ENCODE results near the gene NR2C2AP.
"Not testable (repeated sequence)": the region's sequence is repeated elsewhere in the genome, so short reads cannot be mapped to it uniquely, and the experiment has no call there.

Gene NR2C2AP

DNA sequence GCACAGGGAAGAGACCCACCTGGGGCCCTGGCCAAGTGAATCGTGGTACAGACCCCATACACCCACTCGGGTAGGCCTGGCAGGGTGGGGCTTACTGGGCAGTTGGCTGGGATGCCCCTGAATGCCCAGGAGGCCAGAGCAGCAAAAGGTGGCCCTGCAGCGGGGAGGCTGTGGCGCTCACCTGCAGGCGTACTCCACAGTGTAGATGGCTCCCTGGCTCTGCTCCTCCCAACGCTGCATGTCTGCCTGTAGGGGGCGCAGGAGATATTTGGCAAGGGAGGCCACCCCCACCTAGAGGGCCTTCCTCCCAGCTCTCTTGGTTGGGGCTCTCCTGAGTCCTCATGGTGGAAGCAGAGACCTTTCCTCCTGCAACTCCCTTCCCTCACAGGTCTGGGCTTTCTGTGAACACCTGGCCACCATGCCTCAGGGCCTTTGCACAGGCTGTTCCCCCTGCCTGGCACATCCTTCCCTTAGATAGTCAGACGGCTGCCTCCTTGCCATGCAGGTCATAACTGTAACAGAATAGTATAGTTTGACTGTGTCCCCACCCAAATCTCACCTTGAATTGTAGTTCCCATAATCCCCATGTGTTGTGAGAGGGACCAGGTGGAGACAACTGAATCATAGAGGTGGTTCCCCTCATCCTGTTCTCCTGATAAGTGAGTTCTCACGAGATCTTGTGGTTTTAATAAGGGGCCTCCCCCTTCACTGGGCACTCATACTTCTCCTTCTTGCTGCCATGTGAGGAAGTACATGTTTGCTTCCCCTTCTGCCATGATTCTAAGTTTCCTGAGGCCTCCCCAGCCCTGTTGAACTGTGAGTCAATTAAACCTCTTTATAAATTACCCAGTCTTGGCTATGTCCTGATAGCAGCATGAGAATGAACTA lies 17.1 kb downstream of the NR2C2AP start:
- H3K4me1 Mint-ChIP-seq (ENCODE audit: low read depth): peaks cover 15% of the 10 kb centered on the region
- no peaks in the 10 kb centered on the region for H3K9me3 Mint-ChIP-seq
- H3K27me3 Mint-ChIP-seq (ENCODE audit: low read depth): no peaks in the 10 kb centered on the region
- H3K36me3 Mint-ChIP-seq (ENCODE audit: low read depth): peaks cover 32% of the 10 kb centered on the region
- no peak overlapping the region for H3K4me3 Mint-ChIP-seq
- peak; percentile 41 for DNase-seq (ENCODE audit: low spot score)
- H3K27ac Mint-ChIP-seq: no peak overlapping the region

GRCh38 chr19:19181488-19181998 lies 21.7 kb downstream of the NR2C2AP start:
- peaks cover 38% of the 10 kb centered on the region for H3K36me3 Mint-ChIP-seq (ENCODE audit: low read depth)
- H3K9me3 Mint-ChIP-seq: no peaks in the 10 kb centered on the region
- DNase-seq (ENCODE audit: low spot score): no peak
- H3K4me1 Mint-ChIP-seq (ENCODE audit: low read depth): peaks cover 3% of the 10 kb centered on the region
- no peaks in the 10 kb centered on the region for H3K27me3 Mint-ChIP-seq (ENCODE audit: low read depth)
- H3K27ac Mint-ChIP-seq: no peak overlapping the region
- H3K4me3 Mint-ChIP-seq: no peak overlapping the region

GRCh38 chr19:19179548-19180441 lies 23.4 kb downstream of the NR2C2AP start:
- DNase-seq (ENCODE audit: low spot score): no peak
- Mint-ChIP-seq H3K9me3 (no peaks in the 10 kb centered on the region), H3K4me1 (ENCODE audit: low read depth) (no peaks in the 10 kb centered on the region), H3K27me3 (ENCODE audit: low read depth) (no peaks in the 10 kb centered on the region), H3K36me3 (ENCODE audit: low read depth) (peaks cover 31% of the 10 kb centered on the region), H3K4me3 (no peak overlapping the region), H3K27ac (no peak overlapping the region)

GRCh38 chr19:19176950-19177349 lies 26.3 kb downstream of the NR2C2AP start:
- no peaks in the 10 kb centered on the region for H3K9me3 Mint-ChIP-seq
- no peaks in the 10 kb centered on the region for H3K27me3 Mint-ChIP-seq (ENCODE audit: low read depth)
- DNase-seq (ENCODE audit: low spot score): no peak
- H3K4me3 Mint-ChIP-seq: no peak overlapping the region
- peaks cover 24% of the 10 kb centered on the region for H3K36me3 Mint-ChIP-seq (ENCODE audit: low read depth)
- no peak overlapping the region for H3K27ac Mint-ChIP-seq
- H3K4me1 Mint-ChIP-seq (ENCODE audit: low read depth): no peaks in the 10 kb centered on the region

DNA sequence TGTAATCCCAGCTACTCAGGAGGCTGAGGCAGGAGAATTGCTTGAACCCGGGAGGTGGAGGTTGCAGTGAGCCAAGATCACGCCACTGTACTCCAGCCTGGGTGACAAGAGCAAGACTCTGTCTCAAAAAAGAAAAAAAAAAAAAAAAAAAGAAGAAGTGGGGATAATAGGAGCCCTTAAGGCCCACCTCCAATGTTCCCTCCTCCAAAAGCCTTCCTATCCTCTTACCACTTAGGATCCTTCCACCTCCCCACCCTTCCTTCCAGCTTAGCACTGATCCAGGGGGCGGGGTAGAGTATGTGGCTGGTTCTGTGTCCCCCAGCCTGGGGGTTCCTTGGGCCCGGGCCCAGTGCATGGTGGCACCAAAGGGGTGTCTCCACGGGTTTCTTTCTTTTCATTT lies 30.0 kb downstream of the NR2C2AP start:
- DNase-seq (ENCODE audit: low spot score); H3K9me3 Mint-ChIP-seq; H3K27ac Mint-ChIP-seq; H3K4me3 Mint-ChIP-seq; H3K27me3 Mint-ChIP-seq (ENCODE audit: low read depth); H3K36me3 Mint-ChIP-seq (ENCODE audit: low read depth): not testable (repeated sequence)
- H3K4me1 Mint-ChIP-seq (ENCODE audit: low read depth): peaks cover 12% of the 10 kb centered on the region

DNA sequence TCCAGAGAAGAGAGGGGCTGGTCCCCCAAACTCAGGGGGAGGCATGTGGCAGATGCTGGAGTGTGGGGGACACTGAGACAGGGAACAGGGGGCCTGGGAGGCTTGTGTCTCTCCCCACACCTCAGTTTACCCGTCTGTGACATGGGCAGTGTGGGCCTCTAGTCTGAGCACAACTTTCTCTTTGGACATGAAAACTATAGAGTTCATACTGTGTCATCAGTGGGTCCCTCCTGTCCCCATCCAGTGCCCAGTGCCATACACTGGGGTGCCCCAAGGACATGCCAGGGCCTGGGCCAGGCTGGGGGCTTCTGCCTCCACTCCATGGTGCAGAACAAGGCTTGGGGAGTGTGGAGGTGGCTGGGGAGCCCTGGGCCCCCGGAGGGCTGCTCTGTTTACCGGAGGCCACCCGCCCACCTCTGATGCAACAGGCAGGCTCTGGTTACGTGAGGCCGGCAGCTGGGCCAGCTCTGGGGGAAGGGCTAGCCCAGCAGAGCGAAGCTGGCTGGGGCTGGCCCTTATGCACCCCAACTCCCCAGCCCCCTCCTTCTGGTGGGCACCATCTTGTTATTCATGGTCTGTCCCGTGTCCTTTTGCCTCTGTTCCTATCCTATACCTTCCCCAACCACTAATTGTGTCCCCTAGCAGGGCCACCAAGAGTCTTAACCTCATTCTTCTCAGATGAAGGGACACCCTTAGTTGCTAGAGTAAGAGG lies 31.2 kb downstream of the NR2C2AP start:
- DNase-seq (ENCODE audit: low spot score): no peak
- Mint-ChIP-seq H3K27me3 (ENCODE audit: low read depth) (no peaks in the 10 kb centered on the region), H3K36me3 (ENCODE audit: low read depth) (peaks cover 5% of the 10 kb centered on the region), H3K4me3 (no peak overlapping the region), H3K9me3 (no peaks in the 10 kb centered on the region), H3K4me1 (ENCODE audit: low read depth) (peaks cover 12% of the 10 kb centered on the region), H3K27ac (no peak overlapping the region)

GRCh38 chr19:19170873-19171672 lies 32.1 kb downstream of the NR2C2AP start:
- Mint-ChIP-seq H3K4me3 (peak overlapping the region; percentile 36), H3K36me3 (ENCODE audit: low read depth) (peaks cover 4% of the 10 kb centered on the region), H3K4me1 (ENCODE audit: low read depth) (peaks cover 12% of the 10 kb centered on the region), H3K9me3 (no peaks in the 10 kb centered on the region), H3K27me3 (ENCODE audit: low read depth) (no peaks in the 10 kb centered on the region), H3K27ac (no peak overlapping the region)
- DNase-seq (ENCODE audit: low spot score): no peak

- no peaks in the 10 kb centered on the region for H3K27me3 Mint-ChIP-seq (ENCODE audit: low read depth)
- peaks cover 12% of the 10 kb centered on the region for H3K4me1 Mint-ChIP-seq (ENCODE audit: low read depth)
- peak; percentile 72 for DNase-seq (ENCODE audit: low spot score)
- no peak within 1 kb of the TSS for H3K27ac Mint-ChIP-seq
- H3K9me3 Mint-ChIP-seq: no peaks in the 10 kb centered on the region
- peak within 1 kb of the TSS; percentile 54 for H3K4me3 Mint-ChIP-seq
- H3K36me3 Mint-ChIP-seq (ENCODE audit: low read depth): peaks cover 4% of the 10 kb centered on the region
Measured at GRCh38 chr19:19170053-19170872, 33.0 kb downstream of the NR2C2AP start, which contains the start of gene MEF2B. Gene MEF2B, minus strand, starts transcription at chr19:19170263. Its CDS starts 19,528 bp downstream, at chr19:19150735.

- no peaks in the 10 kb centered on the region for H3K27me3 Mint-ChIP-seq (ENCODE audit: low read depth)
- H3K36me3 Mint-ChIP-seq (ENCODE audit: low read depth): peaks cover 4% of the 10 kb centered on the region
- peaks cover 12% of the 10 kb centered on the region for H3K4me1 Mint-ChIP-seq (ENCODE audit: low read depth)
- no peaks in the 10 kb centered on the region for H3K9me3 Mint-ChIP-seq
- no peak overlapping the region for H3K27ac Mint-ChIP-seq
- peak overlapping the region; percentile 54 for H3K4me3 Mint-ChIP-seq
- no peak for DNase-seq (ENCODE audit: low spot score)
Measured at GRCh38 chr19:19169236-19170052, 33.8 kb downstream of the NR2C2AP start.

DNA sequence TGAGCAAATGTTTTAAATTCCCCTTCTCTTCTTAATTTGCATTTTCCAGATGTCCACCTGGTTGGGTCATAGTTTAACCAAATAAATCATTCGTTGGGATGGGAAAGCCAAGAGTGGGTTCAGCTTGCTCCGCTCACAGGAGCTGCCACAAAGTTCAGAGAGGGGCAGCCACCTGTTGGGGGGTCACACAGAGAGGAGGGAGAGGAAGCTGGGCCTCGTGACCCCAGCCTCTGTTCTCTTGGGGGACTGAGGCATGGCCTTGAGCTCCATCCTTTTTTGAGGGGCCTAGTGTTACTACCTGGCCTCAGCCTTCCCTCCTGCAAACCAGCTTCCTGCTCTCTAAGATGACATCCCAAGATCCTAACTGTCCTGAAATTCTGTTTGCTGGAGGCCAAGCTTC lies 35.6 kb downstream of the NR2C2AP start:
- DNase-seq (ENCODE audit: low spot score): no peak
- Mint-ChIP-seq H3K9me3 (no peaks in the 10 kb centered on the region), H3K36me3 (ENCODE audit: low read depth) (peaks cover 4% of the 10 kb centered on the region), H3K27ac (no peak overlapping the region), H3K4me3 (no peak overlapping the region), H3K4me1 (ENCODE audit: low read depth) (peaks cover 12% of the 10 kb centered on the region), H3K27me3 (ENCODE audit: low read depth) (no peaks in the 10 kb centered on the region)

DNA sequence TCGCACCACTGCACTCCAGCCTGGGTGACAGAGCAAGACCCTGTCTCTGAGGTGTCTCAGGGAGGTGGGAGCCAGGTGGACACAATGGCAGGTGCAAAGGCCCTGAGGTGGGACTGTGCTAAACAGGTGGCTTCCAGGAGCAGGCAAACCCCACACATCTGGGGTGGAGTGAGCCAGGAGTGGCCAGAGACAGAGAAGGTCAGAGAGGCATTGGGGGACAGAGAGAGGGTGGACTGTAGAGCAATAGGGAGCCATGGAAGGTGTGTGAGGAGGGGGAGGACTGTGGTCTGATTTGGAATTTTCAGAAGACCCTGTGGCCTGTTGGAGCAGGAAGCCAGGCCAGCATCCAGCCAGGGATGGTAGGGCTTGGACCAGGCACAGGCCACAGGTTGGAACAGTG lies 37.8 kb downstream of the NR2C2AP start:
- Mint-ChIP-seq H3K9me3 (no peaks in the 10 kb centered on the region), H3K36me3 (ENCODE audit: low read depth) (no peaks in the 10 kb centered on the region), H3K27me3 (ENCODE audit: low read depth) (no peaks in the 10 kb centered on the region), H3K4me3 (no peak overlapping the region), H3K27ac (no peak overlapping the region), H3K4me1 (ENCODE audit: low read depth) (peaks cover 5% of the 10 kb centered on the region)
- DNase-seq (ENCODE audit: low spot score): no peak

GRCh38 chr19:19162495-19162894 lies 40.7 kb downstream of the NR2C2AP start:
- DNase-seq (ENCODE audit: low spot score): no peak

More at GRCh38 chr19:19162495-19162894, 40.7 kb downstream of the NR2C2AP start:
- Mint-ChIP-seq H3K27ac (no peak overlapping the region), H3K9me3 (no peaks in the 10 kb centered on the region), H3K36me3 (ENCODE audit: low read depth) (no peaks in the 10 kb centered on the region), H3K4me3 (no peak overlapping the region), H3K27me3 (ENCODE audit: low read depth) (no peaks in the 10 kb centered on the region), H3K4me1 (ENCODE audit: low read depth) (no peaks in the 10 kb centered on the region)

Data from T-helper 2 cell treated with Interferon-gamma antibody and Interleukin-4, amounts not matched to agents 5 μg/mL and 100 μg/mL, for 36 hours (primary cell).